K562 (cell line): ENCODE measurements around the gene UBE2D3. TPM values are rescaled to one million over a fixed set of nuclear protein-coding genes. Genes with fewer than 3 reads are reported as not detected.

Source experiments
- CCNT2 ChIP-seq: IDR thresholded peaks from 2 replicates; pipeline ENCODE4 v1.6.1; 2011; ENCODE audit warnings: borderline replicate concordance, low read depth, mild to moderate bottlenecking, moderate library complexity, mixed read lengths, low read length; ENCODE audit not compliant: insufficient read length; ENCODE audit errors: extremely low read depth
- DACH1 ChIP-seq: fragments of 450-650 bp; IDR thresholded peaks from 2 replicates; pipeline ENCODE4 v1.6.1; 2018; ENCODE audit not compliant: partially characterized antibody
- DDX20 ChIP-seq: fragments of 450-650 bp; IDR thresholded peaks from 2 replicates; pipeline ENCODE4 v1.6.1; 2016; ENCODE audit warnings: missing genetic modification characterization, low read depth, mild to moderate bottlenecking, missing compliant biosample characterization, moderate library complexity
- FOXJ3 ChIP-seq: sonication (generic); formaldehyde crosslinking; IDR thresholded peaks from 2 replicates; pipeline ENCODE4 v1.4.0; 2020; ENCODE audit warnings: mild to moderate bottlenecking, missing genetic modification reagents
- GABPB1 ChIP-seq: sonication (generic); formaldehyde crosslinking; IDR thresholded peaks from 2 replicates; pipeline ENCODE4 v1.8.0; 2022; ENCODE audit warnings: mild to moderate bottlenecking, missing genetic modification reagents
- HMGXB4 ChIP-seq: sonication (generic); formaldehyde crosslinking; IDR thresholded peaks from 2 replicates; pipeline ENCODE4 v1.8.1; 2023; ENCODE audit warnings: mild to moderate bottlenecking, missing genetic modification reagents
- MBD2 ChIP-seq: sonication (generic); IDR thresholded peaks from 2 replicates; pipeline ENCODE4 v1.6.1; 2016; ENCODE audit warnings: low read depth, borderline replicate concordance
- MITF ChIP-seq: IDR thresholded peaks from 2 replicates; pipeline ENCODE4 v1.6.1; 2014; ENCODE audit warnings: antibody characterized with exemption
- MLX ChIP-seq, 2 experiments: fragments of 450-650 bp in 1 of 2; sonication (generic) in 1 of 2; formaldehyde crosslinking; conservative IDR thresholded peaks; 2 replicates each; pipeline versions ENCODE4 v1.4.0 to v1.8.1; 2020 to 2022; ENCODE audit warnings: mild to moderate bottlenecking in 1 of 2, missing genetic modification reagents in 1 of 2
- NFATC3 ChIP-seq: fragments of 450-650 bp; IDR thresholded peaks from 2 replicates; pipeline ENCODE4 v1.6.1; 2017; ENCODE audit warnings: mild to moderate bottlenecking
- STAT5A ChIP-seq: IDR thresholded peaks from 2 replicates; pipeline ENCODE4 v1.6.1; 2012; ENCODE audit warnings: low read length, inconsistent platforms, borderline replicate concordance
- TCF7L2 ChIP-seq: fragments of 150-350 bp; IDR thresholded peaks from 2 replicates; pipeline ENCODE4 v1.6.1; 2016; ENCODE audit warnings: low read depth, mild to moderate bottlenecking, low read length, moderate library complexity
- TEAD4 ChIP-seq, 2 experiments: sonication (generic) in 1 of 2; formaldehyde crosslinking in 1 of 2; IDR thresholded peaks; 2 replicates each; pipeline versions ENCODE4 v1.6.1 to v1.8.0; 2012 to 2022; ENCODE audit warnings: borderline replicate concordance in 1 of 2, inconsistent platforms in 1 of 2, low read length in 1 of 2, mild to moderate bottlenecking in 1 of 2, missing genetic modification reagents in 1 of 2
- TRIM28 ChIP-seq: fragments of 450-650 bp; IDR thresholded peaks from 2 replicates; pipeline ENCODE4 v1.6.1; 2017
- ZC3H4 ChIP-seq: sonication (generic); formaldehyde crosslinking; IDR thresholded peaks from 2 replicates; pipeline ENCODE4 v1.9.0; 2021; ENCODE audit warnings: missing genetic modification reagents, borderline replicate concordance
- ZNF280B ChIP-seq: fragments of 250-450 bp; sonication (Bioruptor Pico); IDR thresholded peaks from 2 replicates; pipeline ENCODE4 v1.5.1; 2021; ENCODE audit warnings: mild to moderate bottlenecking
- ZNF512 ChIP-seq: IDR thresholded peaks from 2 replicates; pipeline ENCODE4 v1.6.1; 2016; ENCODE audit warnings: missing genetic modification characterization, missing compliant biosample characterization
- ZNF75A ChIP-seq: fragments of 450-650 bp; formaldehyde crosslinking; IDR thresholded peaks from 2 replicates; pipeline ENCODE4 v1.4.0; 2020; ENCODE audit warnings: mild to moderate bottlenecking
- ZNF76 ChIP-seq: fragments of 250-450 bp; sonication (Bioruptor Pico); IDR thresholded peaks from 2 replicates; pipeline ENCODE4 v1.4.0; 2020; ENCODE audit warnings: mild to moderate bottlenecking, moderate library complexity, borderline replicate concordance
- ZNF764 ChIP-seq: fragments of 250-450 bp; sonication (Bioruptor Pico); IDR thresholded peaks from 2 replicates; pipeline ENCODE4 v1.4.0; 2020; ENCODE audit warnings: low read depth, mild to moderate bottlenecking, moderate library complexity
- polyA plus RNA-seq, 8 experiments: library from polyadenylated mRNA; depleted of rRNA in 4 of 8; stranded (reverse) in 5 of 8; unstranded in 3 of 8; fragments of >200 nt; fragmentation: Nextera tagmentation in 2 of 8; fragmentation: Illumina TruSeq in 1 of 8; extraction: Ambion mirVana in 2 of 8; extraction: Trizol in 1 of 8; gene quantifications; 2 replicates each; pipeline versions ENCODE4 v1.2.1 to v1.2.3, GENCODE V29; 2011 to 2014; ENCODE audit warnings: inconsistent platforms in 1 of 8, missing spikeins in 1 of 8
- total RNA-seq, 7 experiments: library from RNA; depleted of rRNA in 6 of 7; stranded (reverse); fragments of >200 nt in 6 of 7; fragmentation: Illumina TruSeq in 2 of 7; extraction: Trizol in 2 of 7; gene quantifications; 2 replicates each; pipeline versions ENCODE4 v1.2.1 to v1.2.3, GENCODE V29; 2011 to 2021; ENCODE audit warnings: low replicate concordance in 1 of 7

UBE2D3 gene
- total and polyA plus RNA-seq, 9 of the 15 experiments (the other 6 are each of a cell fraction or from before 2014, with no cell fraction given), result 191 to 618 (median 292) TPM

- no peak for TF ChIP-seq FOXJ3 (CRISPR knock-in tag)
- TF ChIP-seq MLX (CRISPR knock-in tag; conservative IDR thresholded peaks at IDR 0.05), result no peak
- TF ChIP-seq ZC3H4 (CRISPR knock-in tag), result peak; percentile 92; the same call in 1 of the 2 replicates
- peak; percentile 90; the same call in 1 of the 2 replicates for TF ChIP-seq GABPB1
- TF ChIP-seq NFATC3, result no peak
- no peak; the same call in 1 of the 2 replicates for TF ChIP-seq MITF
- TF ChIP-seq ZNF512 (tag), result no peak
- peak; percentile 56; the same call in 1 of the 2 replicates for TF ChIP-seq HMGXB4 (CRISPR knock-in tag)
- 0 out of 2 replicates have a peak, but pooled peaks have one; percentile 18 for TF ChIP-seq STAT5A
- TF ChIP-seq CCNT2, result peak; percentile 87
- TF ChIP-seq MBD2, result peak; percentile 36; the same call in 1 of the 2 replicates
- TF ChIP-seq DDX20 (tag), result no peak
- TF ChIP-seq ZNF76, result 0 out of 2 replicates have a peak, but pooled peaks have one; percentile 50
- TF ChIP-seq TRIM28, result peak; percentile 75; the same call in 1 of the 2 replicates
- TF ChIP-seq TCF7L2, result no peak
- TF ChIP-seq ZNF764 (CRISPR knock-in tag), result 0 out of 2 replicates have a peak, but pooled peaks have one; percentile 25
- peak; percentile 63; the same call in 1 of the 2 replicates for TF ChIP-seq TEAD4 (IDR thresholded peaks at IDR 0.05; ENCODE audit: low read length)
- TF ChIP-seq TEAD4 (CRISPR knock-in tag; IDR thresholded peaks at IDR 0.05; ENCODE audit: borderline replicate concordance), result no peak
- peak; percentile 78 for TF ChIP-seq DACH1
- TF ChIP-seq ZNF75A (CRISPR knock-in tag), result no peak
- no peak for TF ChIP-seq ZNF280B
Measured at GRCh38 chr4:102826890-102827673, at the start of gene UBE2D3 (continued).
